HG03175 (cell line): Measurements from ENCODE around the gene LRRC7.
"Not testable (repeated sequence)": the region's sequence is repeated elsewhere in the genome, so short reads cannot be mapped to it uniquely, and the experiment has no call there.

ENCODE experiments used
- ATAC-seq: cut with Tn5 transposase; IDR thresholded peaks from one replicate; pipeline ENCODE4 v1.9.1; 2021; ENCODE audit warnings: mild to moderate bottlenecking, moderate library complexity; ENCODE audit not compliant: unreplicated experiment

The LRRC7 gene

GRCh38 chr1:69691179-69691578 lies 123.5 kb downstream of the LRRC7 start:
- no peak for ATAC-seq

DNA sequence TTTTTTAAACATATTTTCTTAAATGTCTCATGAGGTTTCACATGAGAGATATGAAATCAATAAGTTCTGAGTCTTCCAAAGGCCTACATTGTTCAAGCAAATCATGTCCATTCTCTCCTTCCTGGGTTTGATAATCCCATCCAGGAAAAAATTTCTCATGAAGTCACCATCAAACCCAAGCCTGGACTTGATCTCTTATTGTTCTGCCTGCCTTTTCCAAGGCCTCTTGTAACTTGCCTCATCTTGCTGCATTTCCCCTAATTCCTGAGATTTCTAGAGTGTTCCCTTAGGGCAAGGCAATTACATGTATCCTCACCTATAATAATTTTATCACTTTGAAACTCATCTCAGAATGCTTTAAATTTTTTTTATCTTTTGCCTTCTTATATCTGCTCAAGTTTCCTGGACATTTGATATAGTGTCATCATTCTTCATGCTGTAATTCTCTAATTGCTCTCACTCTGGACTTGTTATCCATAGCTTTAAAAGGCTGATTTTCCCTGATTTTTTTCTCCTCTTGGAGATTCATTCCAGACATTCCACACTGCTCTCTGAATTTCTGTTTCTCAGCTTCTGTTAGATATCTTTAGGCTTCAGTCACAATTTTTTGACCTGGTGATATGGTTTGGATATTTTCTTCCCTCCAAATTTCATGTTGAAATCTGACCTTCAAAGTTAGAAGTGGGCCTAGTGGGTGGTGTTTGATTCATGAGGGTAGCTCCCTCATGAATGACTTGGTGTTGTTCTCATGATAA lies 126.4 kb downstream of the LRRC7 start:
- no peak for ATAC-seq

GRCh38 chr1:69697340-69697739 lies 129.6 kb downstream of the LRRC7 start:
- no peak for ATAC-seq

- no peak for ATAC-seq
Observed at GRCh38 chr1:69700770-69701169, 133.0 kb downstream of the LRRC7 start.

- ATAC-seq = no peak
Observed at GRCh38 chr1:69702085-69702484, 134.4 kb downstream of the LRRC7 start.

DNA sequence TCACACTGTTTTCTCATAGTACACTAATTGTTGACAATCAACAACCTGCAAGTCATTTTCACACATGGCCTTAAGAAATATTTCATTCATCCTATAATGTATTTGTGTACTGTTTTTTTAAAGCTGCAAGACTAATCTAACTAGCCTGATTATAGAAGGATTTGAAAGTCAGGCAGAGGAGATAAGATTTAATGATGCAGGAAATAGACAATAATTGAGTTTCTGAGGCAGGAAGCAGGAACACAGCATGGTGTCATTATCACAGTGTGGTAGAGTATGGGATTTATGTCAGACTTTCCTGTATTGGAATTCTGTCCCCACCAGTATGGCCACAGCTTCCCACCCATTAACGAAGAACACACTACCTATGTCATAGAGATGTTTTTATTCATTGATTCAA lies 138.8 kb downstream of the LRRC7 start:
- ATAC-seq = no peak

- no peak for ATAC-seq
Observed at GRCh38 chr1:69707103-69707502, 139.4 kb downstream of the LRRC7 start.

DNA sequence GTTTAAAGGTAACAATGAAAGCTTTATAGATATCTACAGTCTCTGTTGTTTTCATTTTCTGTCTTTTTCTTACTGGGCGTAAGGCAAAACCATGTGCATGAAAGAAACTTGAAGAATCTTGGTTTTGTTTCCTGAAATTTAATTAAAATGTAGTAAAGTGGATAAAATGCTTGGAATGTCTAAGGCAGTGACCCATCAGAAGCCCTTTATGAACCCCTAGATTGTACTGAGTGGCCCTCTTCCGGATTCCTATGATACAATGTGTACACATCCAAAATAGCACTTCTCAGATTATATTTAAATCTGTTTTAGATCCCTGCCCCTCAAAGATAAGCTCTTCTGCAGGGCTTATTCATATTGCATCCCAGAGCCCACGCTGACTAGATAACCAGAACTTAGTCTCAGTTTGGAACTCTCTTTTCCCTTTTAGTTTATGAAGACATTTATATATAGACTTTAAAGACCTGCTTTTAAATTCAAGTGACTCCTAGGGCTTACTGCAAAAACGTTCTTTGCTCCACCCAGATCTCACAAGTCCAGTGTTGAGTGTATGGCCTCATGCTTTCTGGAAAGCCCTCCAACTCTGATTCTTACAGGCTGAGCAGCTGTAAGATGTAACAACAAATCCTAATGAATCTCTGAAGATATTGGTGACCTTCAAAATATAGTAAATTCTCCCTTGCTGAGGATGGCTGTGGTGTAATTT lies 142.9 kb downstream of the LRRC7 start:
- no peak for ATAC-seq

GRCh38 chr1:69711190-69711930 lies 143.6 kb downstream of the LRRC7 start:
- ATAC-seq = no peak

DNA sequence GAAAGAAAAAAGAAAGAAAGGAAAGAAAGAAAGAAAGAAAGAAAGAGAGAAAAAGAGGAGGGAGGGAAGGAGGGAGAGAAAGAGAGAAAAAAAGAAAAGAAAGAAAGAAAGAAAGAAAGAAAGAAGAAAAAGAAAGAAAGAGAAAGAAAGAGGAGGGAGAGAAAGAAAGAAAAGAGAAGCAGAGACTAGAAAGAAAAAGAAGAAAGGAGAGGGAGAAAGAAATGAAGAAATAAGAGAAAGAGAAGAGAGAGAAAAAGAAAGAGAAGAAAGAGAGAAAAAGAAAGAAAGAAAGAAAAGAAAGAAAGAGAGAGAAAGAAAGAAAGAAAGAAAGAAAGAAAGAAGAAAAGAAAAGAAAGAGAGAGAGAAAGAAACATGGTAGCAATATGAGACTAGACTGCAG lies 150.1 kb downstream of the LRRC7 start:
- not testable (repeated sequence) for ATAC-seq

DNA sequence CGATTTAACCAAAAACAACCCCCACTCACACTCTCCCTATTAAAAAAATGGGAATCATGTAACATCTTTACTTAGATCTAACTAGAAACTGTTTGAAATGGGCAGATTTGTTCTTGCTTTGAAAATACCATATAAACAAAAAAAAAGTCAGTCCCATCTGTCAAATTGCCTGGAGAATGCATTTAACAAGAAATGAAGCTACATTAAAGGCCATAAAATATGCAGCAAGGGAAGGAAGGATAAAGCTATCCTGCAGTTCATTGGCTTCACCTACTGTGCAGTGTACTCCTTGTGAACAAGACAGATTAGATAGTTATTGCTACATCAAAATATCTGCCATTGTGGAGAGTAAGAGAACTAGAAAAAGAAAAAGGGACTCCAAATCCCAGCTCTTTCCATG lies 160.5 kb downstream of the LRRC7 start:
- ATAC-seq = no peak

DNA sequence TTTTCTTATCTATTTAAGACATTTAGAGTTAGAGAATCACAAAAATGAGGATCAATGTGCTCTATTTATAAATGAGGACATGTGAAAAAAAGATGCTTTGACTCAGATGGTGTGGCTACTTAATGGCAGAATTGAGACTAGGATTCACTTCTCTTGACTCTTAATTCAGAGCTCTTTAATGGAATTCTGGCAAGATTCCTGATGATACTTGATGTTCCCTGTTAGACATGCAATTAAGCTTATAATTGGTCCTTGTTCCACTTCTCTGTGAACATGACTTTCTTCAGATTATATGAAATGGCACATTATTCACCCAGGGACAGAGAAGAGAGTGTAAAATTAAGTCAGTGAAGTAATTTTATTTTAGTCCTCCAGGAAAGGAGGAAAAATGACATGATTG lies 165.3 kb downstream of the LRRC7 start:
- no peak for ATAC-seq

DNA sequence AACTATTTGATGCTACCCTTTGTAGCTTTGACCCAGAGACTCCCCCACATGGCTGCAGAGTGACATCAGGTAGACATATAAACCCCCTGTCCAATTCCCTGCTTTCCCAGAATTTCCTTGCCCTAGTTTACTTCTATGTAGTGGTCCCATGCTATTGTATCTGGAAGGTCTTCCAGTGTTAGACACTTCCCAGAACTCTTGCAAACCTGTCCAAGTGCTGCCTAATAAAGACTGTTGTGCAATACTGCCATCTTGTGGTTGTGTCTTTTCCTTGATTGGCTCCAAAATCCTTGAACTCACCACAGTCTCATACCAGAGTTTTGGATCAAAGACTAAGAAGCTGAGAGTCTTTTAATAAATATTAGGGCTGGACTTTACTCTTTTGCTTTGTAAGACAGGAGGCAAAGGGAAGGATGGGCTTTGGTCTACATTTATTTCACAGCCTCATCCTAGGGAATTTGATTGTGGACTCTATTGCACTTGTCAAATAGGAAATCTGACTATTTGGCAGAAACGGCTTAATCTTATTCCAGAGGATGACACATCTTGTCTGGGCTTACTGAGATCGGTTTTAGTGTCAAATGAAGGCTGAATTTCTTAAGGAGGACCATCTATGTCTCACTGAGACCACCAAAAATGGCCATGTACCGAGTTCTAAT lies 169.9 kb downstream of the LRRC7 start:
- ATAC-seq = peak; percentile 83

- ATAC-seq = no peak
Observed at GRCh38 chr1:69738458-69739250, 170.9 kb downstream of the LRRC7 start.

GRCh38 chr1:69739251-69739605 lies 171.5 kb downstream of the LRRC7 start:
- no peak for ATAC-seq

DNA sequence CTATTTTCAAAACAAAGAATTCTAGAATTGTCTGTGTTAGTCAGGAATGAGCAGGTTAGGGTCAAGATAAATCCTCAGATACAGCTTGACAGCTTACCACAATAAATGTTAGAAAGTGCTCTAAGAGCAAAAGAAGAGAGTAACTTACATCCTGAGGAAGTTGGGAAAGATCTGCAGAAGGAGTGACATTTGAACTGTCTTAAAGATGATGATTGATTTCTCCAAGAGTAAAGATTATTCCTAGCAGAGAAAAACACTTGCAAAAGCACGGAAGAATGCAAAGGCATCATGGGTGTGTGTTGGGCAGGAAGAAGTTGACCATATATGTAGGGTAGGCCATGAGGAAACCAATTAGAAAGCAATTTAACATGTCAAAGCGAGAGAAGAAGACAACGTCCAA lies 175.4 kb downstream of the LRRC7 start:
- no peak for ATAC-seq

- no peak for ATAC-seq
Observed at GRCh38 chr1:69744381-69744780, 176.7 kb downstream of the LRRC7 start.

- no peak for ATAC-seq
Observed at GRCh38 chr1:69747207-69747606, 179.5 kb downstream of the LRRC7 start.

- no peak for ATAC-seq
Observed at GRCh38 chr1:69750638-69751037, 182.9 kb downstream of the LRRC7 start.

GRCh38 chr1:69752831-69753230 lies 185.1 kb downstream of the LRRC7 start:
- no peak for ATAC-seq

GRCh38 chr1:69754521-69754920 lies 186.8 kb downstream of the LRRC7 start:
- ATAC-seq = no peak
